ENCODE measurements around the gene CLPSL1.

GRCh38 chr6:35780719-35781118 is at the start of gene CLPSL1:
- TF ChIP-seq CTCF (IDR thresholded peaks at IDR 0.05) (no peak), EP300 (IDR thresholded peaks at IDR 0.05) (no peak)

Data from gastroesophageal sphincter (tissue), 3 donors.